Retina (tissue), 1 donor: ENCODE results near the gene B9D1.
A peak's percentile ranks its signal among the peaks of the same experiment; 100 is the strongest.

Experiments used
- DNase-seq: peaks from one replicate; pipeline ENCODE4 v3.0.0-alpha.2; 2016

B9D1 gene

DNA sequence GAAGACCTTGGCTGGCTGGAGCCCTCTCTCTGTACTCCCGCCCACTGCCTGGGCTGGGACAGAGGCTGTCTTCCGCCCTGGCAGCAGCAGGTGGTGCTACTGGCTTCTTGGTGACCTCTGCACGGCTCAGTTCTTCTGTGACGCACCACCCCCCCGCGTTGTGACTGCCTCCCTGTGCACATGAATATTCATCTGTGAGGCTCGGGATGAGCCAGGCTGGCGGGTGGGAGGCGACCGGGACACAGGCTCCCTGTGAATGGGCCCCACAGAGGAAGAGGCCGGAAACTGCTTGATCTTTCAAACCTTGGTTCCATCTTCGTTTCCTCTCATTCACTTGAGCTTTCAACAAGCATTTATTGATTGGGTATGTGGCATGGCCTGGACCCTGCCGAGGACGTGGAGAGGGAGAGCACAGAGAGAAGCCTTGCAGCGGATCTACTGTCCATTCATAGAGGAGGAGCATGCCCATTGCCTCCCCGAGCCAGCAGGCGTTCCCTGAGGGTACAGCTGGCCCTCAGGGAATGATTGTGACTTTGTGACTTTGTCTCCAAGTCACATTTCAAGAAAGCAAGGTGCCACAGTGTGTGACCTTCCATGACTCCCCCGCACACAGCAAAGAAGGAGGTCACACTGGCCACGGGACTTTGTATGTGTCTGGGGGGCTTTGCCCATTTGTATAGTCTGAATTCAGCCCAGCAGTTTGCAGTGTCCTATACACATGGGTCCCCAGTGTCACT, 45.0 kb downstream of the B9D1 start:
- peak; percentile 89 for DNase-seq

DNA sequence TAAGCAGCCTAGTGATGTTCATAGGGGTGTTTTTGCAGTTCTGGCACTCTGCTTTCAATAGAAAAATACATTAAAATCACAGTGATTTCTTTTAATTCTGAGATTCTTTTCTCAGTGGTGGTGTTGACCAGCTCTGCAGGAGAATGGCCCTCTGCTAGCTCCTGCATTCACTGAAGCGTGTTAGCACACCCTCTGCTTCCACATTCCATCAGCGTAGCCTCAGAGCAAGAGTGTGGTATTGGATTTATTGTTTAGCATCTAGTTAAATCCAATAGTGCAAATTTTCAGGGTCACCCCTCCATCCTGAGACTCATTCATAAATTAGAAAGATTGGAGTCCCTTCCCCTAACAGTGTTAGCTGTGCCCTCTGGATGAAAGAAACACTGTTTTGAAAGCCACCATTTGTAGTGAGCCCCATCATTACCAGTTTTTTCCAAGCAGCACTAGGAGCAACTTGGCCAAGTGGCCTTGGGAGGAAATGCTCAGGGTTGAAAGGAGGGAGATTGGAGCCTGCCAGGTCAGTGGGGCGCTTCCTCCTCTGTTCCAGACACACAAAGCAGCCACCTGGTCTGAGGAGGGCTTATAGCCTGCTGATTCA, 45.7 kb downstream of the B9D1 start:
- no peak for DNase-seq

DNA sequence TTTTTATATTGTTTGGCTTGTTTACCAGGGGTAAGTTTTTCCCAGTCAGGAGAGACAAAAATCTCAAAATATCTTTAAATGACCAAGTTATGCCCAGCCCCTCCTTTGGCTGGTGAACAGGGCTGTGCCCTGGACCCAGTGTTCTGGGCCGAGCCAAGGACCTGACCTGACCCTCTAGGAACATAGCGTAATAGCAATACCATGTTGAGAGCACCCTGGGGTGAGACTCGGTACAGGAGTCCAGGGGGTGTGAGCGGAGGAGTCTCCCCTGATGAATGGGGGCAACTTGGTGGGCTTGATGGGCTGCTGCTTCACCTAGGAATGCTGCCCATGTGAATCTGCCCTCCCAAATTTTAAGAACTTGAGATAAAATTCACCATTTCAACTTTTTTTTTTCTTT, 47.4 kb downstream of the B9D1 start:
- no peak for DNase-seq

DNA sequence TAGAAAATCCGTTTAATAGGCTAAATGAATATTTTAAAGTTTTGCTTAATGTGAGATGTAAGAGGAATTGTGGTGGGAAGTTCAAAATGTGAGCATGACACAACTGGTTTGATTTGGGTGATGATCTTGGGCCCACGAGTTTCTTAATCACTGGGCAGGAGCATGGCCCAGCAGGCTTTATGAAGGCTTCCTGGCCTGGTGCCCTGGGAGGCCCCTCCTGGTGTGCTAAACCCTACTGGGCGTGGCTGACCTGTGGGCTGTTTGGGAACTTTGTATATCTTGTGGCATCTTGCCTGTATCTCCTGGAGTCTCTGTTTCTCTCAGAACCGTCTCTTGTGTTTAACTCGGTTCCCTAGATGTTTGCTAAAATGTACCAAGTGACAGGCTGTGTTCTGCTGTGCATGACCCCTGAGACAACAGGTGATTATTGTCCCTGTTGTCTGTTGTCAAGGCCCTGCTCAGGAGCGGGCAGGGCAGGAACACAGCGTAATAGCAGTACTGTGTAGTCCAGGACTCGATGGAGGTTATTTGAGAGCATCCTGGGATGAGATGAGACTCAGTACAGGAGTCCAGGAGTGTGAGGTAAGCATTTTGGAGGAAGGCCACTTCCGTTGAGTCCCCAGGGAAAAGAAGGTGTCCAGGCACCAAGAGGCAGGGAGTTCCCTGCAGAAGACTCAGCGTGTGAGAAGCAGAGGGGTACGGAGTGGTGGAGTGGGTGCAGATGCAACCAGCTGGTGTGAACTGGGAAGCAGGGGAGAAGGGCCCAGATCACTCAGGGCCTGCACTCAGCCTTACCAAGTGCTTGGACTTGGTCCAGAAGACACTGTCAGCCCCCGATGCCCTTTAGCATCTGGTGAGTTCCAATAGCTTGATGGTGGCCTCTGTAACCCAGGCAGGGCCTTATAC, 48.5 kb downstream of the B9D1 start:
- DNase-seq, result no peak

DNA sequence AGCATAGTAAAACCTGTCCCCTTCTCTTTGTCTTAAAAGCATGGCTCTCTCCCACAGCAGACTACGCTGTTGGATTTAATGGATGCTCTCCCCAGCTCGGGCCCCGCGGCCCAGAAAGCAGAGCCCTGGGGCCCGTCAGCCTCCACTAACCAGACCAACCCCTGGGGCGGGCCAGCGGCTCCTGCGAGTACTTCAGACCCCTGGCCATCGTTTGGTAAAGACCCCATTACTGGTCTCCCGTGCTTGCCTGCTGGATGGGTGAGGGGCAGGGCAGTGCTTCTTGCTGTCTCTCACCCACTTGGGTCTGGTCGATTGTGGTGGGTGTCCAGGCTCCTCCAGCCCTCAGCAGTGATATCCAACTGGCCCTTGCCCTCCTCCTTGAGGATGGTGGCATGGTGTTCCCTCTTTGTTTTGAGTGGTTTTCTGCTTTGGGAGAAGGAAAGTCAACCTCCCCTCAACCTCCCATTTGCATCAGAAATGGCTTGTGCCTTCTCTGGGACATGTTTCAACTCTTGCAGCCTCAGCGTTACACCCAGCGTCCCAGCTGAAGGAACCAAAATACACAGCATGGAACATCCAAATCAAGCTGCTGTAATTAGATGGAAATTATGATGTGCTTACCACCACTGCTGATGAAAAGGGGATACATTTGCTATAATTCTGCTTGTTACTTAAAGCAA, 49.3 kb downstream of the B9D1 start:
- no peak for DNase-seq

DNA sequence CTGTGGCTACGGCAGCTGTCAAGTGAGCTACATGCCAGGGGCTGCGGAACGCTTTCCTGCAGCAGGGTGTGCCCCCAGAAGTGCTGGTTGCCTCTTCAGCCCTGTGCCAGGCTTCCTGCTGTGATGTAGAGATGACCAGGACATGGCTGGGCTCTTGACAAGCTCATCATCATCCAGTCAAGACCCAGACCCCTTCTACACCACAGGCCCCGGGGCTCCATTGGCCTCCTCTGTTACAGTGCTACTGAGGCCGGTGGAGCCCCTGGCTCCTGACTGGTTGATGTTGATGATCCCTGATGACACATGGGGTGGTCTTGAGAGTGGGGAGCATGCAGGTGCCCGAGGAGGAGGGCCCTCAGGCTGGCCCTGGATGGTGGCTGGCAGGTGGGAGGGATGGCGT, 50.1 kb downstream of the B9D1 start:
- DNase-seq, result no peak

DNA sequence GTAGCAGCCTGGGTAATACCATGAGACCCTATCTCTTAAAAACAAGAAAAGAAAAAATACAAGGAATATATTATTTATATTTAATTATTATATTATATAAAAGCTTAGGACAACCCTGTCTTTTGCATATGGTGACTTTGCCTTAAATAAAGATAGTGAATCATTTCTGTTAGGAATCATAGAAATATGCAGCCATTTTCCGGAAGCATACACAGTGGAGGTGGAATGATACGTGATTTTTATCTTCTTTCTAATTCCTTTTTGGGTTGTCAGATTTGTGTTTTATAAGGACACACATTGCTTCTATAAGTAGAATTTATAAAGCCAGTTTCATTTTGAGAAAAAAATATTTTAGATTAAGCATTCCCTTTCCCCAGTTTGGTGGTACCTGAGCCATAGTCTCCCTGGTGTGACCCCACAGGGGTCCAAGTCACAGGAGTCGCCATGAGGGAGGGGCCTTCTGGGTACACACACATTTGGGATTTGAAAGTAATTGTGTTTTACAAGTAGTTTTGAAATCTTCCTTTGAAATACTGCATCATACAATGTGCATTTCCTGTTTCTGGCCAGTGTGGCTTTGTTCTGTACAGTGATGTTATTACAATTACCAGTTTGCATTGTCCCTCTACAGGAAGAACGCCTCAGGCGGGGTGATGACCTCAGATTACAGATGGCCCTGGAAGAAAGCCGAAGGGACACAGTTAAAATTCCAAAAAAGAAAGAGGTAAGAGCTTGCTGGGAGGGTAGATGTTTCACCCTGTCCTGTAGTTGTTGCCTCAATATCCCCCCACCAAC, 50.9 kb downstream of the B9D1 start:
- DNase-seq, result no peak

DNA sequence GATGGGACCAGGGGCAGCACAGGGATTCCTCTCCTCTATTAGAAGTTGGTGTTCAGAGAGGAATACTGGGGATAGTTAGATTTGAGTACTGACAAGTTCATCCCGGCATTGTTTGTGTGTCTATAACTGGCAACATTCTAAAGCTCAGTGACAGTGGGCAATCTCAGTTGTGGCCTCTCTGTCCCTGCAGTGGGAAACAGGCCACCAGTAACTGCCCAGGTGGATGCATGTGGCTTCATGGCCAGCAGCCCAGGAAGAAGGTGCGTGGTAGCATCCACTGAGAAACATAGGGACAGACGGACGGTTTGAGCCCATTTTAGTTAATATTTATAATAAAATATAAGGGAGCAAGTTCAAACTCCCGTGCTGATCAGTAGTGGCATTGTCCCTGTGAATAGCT, 51.5 kb downstream of the B9D1 start:
- DNase-seq, result no peak

DNA sequence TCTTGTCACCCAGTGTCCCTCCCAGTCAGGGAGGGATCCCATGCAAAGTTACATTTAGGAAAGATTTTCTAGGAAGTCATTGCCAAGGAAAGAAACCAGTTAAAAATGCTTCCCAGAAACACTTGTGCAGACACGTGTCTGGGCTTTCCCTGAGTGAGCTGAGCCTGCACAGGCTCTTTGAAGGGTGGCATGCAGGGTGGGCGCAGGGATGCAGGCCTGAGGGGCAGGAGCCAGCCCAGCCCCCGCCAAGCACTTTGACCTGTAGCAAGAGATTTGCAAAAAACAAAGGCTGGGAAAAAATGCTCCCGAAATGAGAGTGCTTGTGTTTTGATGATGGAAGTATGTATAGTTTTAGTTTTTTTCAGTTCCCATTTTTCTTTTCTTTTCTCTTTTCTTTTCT, 52.4 kb downstream of the B9D1 start:
- DNase-seq, result no peak

DNA sequence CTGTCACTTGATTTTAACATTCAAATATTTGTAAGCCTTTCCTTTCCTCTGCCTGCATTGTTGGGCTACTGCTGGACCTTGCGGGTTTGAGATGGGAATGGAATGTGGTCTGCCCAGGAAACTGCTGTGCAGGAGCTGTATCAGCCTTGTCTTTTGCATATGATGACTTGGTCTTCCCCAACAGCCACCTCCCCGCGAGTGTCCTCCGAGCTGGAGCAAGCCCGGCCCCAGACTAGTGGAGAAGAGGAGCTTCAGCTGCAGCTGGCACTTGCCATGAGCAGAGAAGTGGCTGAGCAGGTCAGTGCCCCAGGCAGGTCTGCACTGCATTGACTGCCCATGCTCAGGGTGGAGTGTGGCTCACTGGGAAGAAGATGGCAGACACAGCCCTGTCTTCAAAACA, 52.8 kb downstream of the B9D1 start:
- DNase-seq, result no peak

DNA sequence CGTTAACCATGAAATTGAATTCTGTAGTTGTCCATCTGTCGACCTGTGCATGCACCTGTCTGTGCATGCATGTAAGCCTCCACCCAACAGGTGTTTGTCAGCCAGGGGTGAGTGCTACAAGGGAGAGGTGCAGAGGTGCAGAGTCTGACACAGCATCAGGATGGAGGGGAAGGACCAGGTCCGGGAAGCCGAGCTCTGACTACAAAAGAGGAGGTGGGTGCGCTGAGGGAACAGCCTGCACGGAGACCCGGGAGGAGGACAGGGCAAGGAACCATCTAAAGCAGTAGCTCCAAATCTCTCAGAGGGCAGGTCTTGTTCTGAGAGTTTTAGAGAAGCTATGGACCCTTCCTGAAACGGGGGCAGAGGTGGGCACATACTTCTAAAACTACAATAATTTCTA, 54.1 kb downstream of the B9D1 start:
- no peak for DNase-seq

DNA sequence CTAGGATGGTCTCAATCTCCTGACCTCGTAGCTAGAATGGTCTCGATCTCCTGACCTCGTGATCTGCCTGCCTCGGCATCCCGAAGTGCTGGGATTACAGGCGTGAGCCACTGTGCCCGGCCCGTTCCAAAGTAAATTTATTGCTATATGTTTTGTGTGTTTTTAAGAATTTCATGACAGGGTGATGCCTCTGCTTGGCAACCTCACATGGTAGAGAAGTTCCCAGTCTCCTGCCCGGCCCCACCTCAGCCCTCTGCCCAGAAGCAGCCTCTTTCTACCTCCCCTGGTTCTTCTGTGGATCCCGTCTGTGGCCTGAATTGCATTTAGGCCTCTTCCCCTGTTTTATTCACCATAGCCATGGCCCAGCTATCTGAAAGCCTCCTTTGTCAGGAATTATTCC, 55.0 kb downstream of the B9D1 start:
- no peak for DNase-seq

DNA sequence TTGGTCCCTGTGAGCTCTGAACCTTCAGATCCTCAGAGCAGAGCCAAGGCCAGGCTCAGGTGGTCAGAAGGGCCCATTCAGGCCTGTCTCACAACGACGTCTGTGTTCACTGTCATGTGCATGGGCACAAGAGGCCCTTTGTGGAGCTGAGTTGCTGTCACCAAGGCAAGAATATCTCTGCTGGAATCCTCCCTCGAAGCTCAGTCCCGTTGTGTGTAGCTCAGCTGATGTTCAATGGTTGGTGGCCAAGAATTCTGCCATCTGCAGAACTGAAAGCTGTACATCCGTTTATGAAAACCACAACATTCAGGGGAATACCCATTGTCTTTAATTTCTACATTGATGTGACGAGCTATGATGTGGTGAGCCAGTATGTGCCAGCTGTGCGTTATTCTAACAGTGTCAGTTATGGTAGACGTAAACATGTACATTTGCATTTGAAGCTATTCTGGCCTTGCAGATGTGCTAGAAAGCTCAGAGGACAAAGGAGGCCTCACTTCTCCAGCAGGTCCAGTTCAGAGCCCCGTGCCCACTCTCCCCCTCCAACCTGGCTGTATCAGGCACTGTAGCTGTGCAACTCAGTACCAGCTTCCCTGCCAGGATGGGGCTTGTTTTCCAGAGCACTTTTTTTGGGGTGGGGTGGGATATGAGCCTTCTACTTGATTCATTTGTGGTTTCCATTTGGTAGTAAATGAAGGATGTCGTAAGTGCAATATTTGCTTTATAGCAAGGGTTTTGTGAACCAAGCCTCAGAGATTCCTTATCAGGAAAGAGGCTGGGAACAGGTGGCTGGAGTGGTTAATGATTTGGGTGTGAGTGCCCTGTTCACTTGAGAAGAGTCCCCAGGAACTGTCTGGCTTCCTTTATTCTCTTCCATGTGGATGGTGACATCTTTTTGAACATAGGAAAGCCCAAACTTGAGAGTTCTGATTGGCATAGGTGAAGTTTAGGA, 56.1 kb downstream of the B9D1 start:
- no peak for DNase-seq

DNA sequence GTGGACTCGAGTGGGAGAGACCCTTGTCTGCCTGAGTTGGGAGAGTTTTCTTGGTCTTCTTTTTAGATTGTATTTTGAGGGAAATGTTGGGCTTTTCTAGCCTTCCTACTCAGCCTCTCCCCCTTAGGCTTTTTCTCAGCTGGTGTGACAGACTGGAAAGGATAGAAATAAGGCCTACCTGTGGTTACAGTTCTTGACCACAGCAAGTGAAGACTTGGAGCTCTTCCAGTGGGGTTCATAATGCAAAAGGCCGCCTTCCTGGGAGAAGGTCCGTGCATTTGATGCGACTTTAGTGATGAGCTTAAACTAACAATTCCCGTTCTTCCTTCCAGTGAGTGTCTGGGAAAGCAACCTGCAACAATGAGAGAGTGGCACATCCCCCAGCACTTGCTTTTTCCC, 56.8 kb downstream of the B9D1 start:
- no peak for DNase-seq

DNA sequence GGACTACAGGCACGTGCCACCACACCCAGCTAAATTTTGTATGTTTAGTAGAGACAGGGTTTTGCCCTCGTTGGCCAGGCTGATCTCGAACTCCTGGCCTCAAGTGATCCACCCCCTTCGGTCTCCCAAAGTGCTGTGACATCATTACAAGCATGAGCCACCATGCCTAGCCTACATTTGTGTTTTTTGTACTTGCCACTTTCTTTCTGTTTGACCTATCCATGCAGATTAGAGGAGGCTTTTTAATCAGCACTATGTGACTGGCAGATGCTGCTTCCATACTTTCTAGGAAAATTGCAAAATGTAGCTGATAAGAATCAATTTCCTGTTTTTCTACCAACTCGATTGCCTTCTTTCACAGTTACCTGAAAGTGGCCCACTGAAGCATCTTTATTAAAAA, 57.3 kb downstream of the B9D1 start:
- DNase-seq, result no peak

DNA sequence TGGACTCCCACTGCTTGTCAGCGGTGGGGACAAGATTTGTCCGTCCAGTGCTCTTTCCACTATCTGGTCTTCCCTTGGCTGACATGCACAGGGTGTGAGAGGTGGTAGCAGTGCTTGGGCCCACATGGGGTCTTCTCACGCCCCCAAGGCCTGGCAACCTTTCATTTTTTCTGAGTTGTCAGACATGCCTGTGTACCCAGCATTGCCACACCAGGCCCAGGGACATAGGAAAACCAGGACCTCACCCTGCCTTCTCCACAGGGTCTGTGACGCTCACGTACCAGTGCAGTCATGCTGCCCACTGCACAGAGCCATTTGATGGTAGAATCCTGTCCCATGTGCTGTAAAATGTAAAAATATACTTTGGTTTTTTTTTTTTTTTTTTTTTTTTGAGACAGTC, 57.8 kb downstream of the B9D1 start:
- DNase-seq, result no peak

DNA sequence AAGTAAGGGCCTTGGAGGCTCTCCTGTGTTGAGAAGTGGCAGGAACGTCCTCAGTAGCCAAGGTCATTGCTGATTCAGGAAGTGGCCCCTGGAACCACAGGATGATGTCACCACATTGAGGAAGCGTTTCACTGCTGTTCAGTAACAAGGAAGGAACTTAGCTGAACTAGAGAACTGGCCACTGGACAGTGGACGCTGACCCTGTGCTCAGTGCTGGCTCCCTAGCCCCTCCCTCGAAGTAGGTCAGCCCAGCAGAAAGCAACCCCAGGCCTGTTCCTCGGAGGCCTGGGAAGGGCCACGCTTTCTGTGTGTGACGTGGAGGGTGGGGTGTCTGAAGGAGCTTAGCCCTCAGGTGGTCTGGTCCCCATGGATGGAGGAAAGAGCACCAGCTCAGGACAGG, 58.3 kb downstream of the B9D1 start:
- no peak for DNase-seq

DNA sequence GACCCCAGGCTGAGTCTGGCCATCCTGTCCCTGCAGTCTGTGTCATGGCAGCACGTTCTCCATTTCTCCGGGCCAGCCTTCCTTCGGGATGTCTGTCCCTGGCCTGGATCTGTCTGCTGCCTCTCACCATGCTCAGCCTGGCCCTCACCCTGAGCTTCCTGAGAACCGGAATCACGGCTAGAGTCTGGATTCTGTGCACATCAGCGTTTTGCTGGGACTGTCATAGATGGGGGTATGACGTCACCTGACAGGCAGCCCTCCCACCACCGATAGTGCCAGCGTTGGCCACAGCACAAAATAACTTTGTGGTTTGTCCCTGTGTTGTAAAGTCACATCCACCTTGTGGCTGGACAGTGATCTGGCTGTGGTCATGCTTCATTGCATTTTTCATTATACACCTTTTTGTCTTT, 59.2 kb downstream of the B9D1 start:
- DNase-seq, result no peak

DNA sequence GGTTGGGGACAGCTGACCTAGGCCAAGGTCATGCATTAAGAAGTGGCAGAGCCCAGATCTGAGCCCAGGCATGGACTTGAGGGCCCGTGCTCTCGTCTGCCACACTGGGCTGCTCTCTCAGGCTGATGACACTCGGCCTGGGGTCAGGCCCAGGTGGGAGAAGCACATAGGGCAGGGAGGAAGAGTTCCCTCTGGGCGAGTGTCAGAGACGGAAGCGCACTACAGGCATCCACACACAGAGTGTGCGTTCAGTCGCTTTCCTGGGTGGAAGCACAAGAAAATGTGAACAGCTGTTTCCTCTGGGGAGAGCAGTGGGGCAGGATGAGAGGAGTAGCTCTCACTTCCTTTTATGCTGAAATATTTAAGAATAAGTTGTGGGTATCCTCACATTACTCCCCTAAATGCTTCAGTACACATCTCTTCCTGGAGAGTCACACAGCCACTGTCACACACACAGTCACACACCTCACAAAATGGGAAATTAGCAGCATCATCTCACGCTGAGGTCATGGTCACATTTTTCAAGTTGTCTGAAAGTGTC, 59.7 kb downstream of the B9D1 start:
- no peak for DNase-seq

DNA sequence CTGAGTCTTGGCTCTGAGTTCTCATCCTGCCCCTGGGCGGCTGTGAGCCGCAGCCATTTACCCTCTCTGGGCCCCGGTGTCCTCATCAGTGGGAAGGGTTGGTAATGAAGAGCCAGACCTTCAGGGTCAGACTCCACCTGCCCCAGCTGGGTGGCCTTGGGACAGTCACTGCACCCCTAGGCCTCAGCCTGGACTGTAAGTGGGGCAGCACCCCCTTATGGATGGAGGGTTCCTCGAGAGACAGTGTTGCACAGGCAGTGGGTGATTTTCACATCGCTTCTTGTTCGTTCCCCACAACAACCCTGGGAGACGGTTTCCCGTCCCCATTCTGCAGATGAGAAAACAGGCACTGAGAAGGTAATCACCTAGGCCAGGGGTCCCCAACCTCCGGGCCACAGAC, 60.5 kb downstream of the B9D1 start:
- DNase-seq, result no peak
